Activated CD8-positive, alpha-beta memory T cell treated with anti-CD3 and anti-CD28 coated beads for 4 hours (primary cell): ENCODE measurements around the gene NDEL1.

Experiments
- DNase-seq, 2 donors: peaks; one replicate each; pipeline ENCODE4 v3.0.0-alpha.2; 2020; ENCODE audit warnings: low read depth in 2 of 2

The NDEL1 gene

GRCh38 chr17:8477715-8478441 is 42.2 kb downstream of the NDEL1 start:
- no peak for DNase-seq

DNA sequence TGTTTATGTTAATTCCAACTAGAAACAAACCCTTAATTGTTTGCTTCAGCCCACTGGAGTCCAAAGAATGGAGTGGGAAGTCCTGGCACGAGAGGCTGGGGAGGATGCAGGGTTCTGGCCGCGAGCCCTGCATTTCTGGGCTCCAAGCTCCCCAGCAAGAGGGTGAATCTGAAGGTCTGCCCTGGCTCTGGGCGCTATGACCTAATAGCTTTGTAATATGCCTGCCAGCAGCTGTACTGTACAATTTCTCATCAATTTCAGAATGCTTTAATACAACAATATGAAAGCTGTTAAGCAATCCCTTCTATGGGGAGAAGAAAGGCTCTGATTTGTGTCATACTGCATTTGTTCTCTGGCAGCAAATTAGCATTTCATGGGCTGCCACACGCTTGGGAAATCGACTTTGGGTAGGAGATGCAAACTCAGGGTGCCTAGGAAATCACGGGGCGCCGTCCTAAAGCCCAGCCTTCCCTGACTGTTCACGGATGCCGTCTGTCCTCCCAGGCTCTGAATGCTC is 43.8 kb downstream of the NDEL1 start:
- DNase-seq = no peak

DNA sequence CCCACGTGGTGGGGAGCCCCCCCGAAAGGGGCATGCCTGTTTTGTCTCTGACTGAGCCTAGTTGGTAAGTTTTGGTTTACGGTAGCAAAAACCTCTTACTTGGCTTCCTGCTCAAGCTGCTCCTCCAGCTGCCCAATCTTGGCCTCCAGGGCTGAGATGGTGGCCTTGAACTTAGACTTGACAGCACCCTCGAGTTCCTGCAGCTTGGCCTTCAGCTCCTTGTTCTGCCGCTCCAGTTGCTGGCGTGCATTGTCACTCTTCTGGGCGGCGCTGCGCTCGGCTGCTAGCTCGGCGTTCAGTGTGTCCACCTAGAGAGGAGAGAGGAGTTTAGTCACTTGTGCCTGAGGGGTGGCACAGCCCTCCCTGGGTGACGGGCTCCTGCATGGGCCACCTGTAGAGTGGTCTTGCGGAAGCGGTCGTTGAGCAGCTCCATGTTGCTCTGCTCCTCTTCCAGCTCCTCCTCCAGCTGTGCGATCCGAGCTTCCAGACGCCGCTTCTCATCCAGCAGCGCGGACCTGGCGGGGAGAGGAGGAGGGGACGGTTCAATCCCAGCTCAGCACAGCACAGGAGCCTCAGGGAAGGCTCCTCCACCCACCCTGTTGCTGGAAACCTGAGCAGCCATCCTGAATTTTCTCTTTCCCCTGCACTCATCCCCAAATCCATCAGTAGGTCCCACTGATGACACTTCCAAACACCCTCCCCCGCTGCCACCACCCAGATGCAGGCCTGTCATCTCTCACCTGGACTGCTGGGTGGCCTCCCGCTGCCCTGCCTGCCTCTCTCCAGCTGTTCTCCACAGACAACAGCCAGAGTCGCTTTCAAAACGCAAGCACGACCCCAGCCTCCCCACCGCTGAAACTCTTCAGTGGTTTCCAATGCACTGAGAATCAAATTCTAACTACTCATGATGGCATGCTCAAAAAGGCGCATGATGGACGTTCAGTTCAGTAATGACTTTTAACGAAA is 44.6 kb downstream of the NDEL1 start:
- no peak for DNase-seq

GRCh38 chr17:8481089-8481488 is 45.4 kb downstream of the NDEL1 start:
- no peak for DNase-seq

GRCh38 chr17:8481703-8482102 is 46.0 kb downstream of the NDEL1 start:
- no peak for DNase-seq

GRCh38 chr17:8482546-8482945 is 46.9 kb downstream of the NDEL1 start:
- DNase-seq = no peak

DNA sequence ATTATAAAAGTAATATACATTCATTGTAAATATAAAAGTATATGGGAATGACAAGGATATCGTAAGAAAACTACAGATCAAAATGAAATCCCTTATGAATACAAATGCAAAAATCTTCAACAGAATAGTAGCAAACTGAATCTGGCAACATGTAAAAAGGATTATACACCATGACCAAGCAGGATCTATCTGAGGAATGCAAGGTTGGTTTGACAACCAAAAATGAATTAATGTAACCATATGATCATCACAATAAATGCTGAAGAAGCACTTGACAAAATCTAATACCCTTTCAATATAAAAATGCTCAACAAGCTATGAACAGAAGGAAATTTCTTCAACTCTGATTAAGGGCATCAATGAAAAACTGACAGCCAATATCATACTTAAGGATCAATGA is 48.8 kb downstream of the NDEL1 start:
- no peak for DNase-seq

DNA sequence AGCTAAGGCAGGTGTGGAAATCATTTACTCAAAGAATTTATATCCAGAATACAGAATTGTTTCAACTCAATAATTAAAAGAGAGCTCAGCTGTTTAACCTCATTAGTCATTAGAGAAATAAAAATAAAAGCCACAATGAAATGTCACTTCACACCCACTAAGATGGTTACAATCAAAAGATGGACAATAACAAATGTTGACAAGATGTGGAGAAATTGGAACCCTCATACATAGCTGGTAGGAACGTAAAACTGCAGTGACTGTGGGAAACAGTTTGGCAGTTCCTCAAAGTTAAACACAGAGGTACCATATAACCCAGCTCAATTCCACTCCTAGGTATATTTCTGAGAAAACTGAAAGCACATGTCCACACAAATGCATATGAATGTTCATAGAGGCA is 49.8 kb downstream of the NDEL1 start:
- DNase-seq = no peak

DNA sequence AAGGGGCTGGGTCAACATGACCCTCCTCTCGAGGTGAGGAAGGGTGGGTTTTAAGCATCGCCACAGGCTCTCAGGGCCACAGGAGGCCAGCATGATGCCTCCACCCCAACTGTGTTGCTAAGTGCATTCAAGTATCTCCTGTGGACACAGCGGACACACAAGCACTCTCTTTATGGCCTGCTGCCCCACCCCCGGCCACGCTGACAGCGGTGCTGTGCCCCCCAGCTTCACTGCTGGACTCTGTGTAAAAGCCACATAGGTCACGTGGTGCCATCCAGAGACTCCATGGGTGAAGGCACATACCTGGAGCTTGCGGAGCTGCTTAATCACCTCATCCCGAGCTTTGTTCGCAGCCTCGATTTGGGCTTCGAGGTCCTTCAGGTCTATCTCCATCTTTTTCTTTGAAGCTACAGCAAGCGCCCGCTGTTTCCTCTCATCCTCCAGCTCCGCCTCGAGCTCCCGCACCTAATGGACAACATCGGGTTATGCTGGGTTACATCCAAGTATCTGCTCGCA is 51.5 kb downstream of the NDEL1 start:
- no peak for DNase-seq

DNA sequence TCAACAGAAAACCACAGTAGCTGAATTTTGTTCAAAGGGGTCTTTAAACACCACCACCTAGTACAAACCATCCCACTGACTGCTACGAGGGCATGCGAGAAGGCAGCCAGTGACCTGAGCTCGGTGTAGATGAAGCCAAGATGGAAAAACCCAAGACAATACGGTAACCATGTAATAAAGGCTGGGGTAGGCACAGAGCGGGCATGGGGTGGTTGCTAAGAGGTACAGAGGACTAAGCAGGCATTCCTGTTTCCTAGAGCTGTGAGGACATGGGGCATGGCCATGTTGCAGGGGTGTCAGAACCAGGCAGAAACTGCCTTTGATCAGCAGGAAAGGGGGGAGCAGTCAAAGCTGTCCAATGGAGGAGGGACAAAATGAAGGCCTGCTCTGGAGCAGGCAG is 52.1 kb downstream of the NDEL1 start:
- no peak for DNase-seq

- DNase-seq = no peak
Observed at GRCh38 chr17:8488491-8488890, 52.8 kb downstream of the NDEL1 start.

DNA sequence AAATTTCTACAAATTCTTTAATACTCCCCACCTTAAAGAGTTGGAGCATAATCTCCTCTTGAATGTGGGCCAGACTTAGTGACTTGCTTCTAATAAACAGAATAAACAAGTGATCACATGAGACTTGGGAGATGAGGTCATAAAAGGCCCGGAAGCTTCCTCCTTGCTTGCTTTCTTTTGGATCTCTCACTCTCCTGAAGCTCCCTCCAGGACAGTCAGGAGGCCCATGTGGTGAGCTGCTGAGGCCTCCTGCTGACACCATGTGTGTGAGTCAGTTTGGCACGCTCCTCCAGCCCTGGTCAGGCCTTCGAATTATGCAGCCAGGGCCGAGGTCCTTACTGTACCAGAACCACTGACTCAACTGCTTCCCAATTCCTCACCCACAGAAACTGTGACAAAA is 53.2 kb downstream of the NDEL1 start:
- no peak for DNase-seq

DNA sequence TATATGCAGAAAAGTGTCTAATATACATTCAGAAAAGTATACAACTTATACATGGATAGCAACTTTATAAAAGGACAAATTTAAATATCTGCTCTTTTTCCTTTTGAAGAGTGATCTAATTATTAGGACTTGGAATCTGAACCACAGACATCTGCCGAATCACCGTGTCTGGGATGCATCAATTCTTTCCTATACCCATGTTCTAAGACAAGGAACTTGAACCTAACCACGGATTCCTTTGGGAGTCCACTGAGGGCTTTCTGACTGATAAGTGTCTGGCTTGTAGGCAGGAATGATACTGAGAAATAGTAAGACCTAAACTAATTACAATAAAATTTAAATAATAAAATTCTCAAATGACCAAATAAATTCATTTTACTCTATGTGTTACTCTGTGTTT is 54.2 kb downstream of the NDEL1 start:
- no peak for DNase-seq

- DNase-seq = no peak
Observed at GRCh38 chr17:8490256-8491023, 54.8 kb downstream of the NDEL1 start.

GRCh38 chr17:8492121-8492520 is 56.4 kb downstream of the NDEL1 start:
- DNase-seq = no peak

DNA sequence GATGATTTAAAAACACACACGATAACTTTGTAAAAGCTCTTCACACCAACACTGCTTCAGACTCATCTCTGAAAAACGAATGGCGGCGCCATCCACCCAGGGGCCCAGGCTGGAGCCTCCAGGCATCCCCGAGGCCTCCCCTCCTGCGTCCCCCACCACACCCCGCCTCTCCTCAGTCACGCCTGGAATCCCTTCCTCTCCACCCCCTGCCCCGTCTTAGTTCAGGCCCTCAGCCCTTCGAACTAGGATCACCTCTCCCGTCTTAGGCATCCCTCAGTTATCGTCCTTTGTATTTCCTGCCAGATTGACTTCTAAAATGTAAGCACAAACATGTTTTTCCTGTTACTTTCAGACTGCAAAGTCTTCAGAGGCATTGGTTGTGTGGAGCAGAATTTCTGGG is 58.3 kb downstream of the NDEL1 start:
- no peak for DNase-seq

- DNase-seq = no peak
Observed at GRCh38 chr17:8494506-8495111, 58.9 kb downstream of the NDEL1 start.

- DNase-seq = no peak
Observed at GRCh38 chr17:8496081-8496480, 60.4 kb downstream of the NDEL1 start.

DNA sequence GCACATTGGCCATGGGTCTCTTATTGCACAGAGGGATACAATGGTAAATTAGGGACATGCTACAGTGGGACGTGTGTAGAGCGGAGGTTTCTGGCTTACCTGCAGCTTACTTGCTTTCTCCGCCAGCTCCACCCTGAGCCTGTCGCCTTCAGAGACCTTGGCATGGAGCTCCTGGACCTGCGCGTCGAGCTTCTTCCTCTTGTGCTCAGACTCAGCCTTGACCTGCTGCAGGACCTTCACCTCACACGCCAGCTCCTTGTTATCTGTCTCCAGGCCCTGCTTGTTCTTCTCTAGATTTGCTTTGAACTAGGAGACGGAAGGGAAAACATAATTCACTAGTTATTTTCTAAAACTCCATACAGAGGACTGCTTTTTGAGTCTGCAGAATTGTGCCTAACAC is 63.5 kb downstream of the NDEL1 start:
- no peak for DNase-seq

- DNase-seq = no peak
Observed at GRCh38 chr17:8499614-8500013, 63.9 kb downstream of the NDEL1 start.

DNA sequence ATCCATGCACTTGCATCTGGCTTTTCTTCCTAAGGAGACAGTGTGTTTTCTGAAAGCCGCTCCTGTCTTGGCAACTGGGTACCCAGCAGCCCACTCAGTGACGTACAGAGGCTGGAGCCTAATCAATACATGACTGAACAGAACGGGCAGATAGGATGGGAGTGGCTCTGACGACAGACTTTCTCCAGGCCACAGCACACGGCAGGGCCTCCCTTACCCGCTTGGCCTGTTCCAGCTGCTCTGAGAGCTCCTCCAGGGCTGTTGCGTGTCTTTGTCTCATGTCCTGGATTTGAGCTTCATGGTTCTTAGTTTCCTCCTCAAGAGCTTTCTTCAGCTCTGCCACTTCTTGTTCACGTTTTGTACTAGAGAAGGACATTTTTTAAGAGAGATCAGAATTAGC is 64.9 kb downstream of the NDEL1 start:
- DNase-seq = no peak
